ENCODE data around the gene FAIM2.

Gene FAIM2

GRCh38 chr12:49892084-49892731 is 11.5 kb downstream of the FAIM2 start:
- CTCF ChIA-PET: interaction anchor here (1.0 to 1.7 kb wide), 4 partner anchors 25 to 76 kb away, joined by 3 to 5 read pairs (median 4); no protein-coding TSS in a partner anchor
- no peak for DNase-seq (ENCODE audit: extremely low spot score)
- POLR2A ChIA-PET: interaction anchor here (2.7 kb wide), 1 partner anchor 49 kb away, joined by 6 read pairs; the partner anchor contains the start of gene BCDIN3D
- TF ChIP-seq PKNOX1 (IDR thresholded peaks at IDR 0.05) (no peak), NFRKB (IDR thresholded peaks at IDR 0.05) (no peak), ARNT (IDR thresholded peaks at IDR 0.05) (no peak), SP1 (IDR thresholded peaks at IDR 0.05) (no peak), ZNF384 (IDR thresholded peaks at IDR 0.05) (no peak), SUZ12 (IDR thresholded peaks at IDR 0.05) (no peak), FOXA1 (IDR thresholded peaks at IDR 0.05) (no peak), FOXM1 (IDR thresholded peaks at IDR 0.05; ENCODE audit: borderline replicate concordance) (no peak), TARDBP (IDR thresholded peaks at IDR 0.05) (no peak), FOXK2 (IDR thresholded peaks at IDR 0.05) (no peak), LEF1 (IDR thresholded peaks at IDR 0.05; ENCODE audit: borderline replicate concordance) (no peak), L3MBTL2 (conservative IDR thresholded peaks at IDR 0.05) (no peak), ELF4 (IDR thresholded peaks at IDR 0.05) (no peak), HDGF (IDR thresholded peaks at IDR 0.05; ENCODE audit: borderline replicate concordance) (no peak), BHLHE40 (IDR thresholded peaks at IDR 0.05; ENCODE audit: borderline replicate concordance) (no peak)

- no peak for DNase-seq (ENCODE audit: extremely low spot score)
- CTCF ChIA-PET: interaction anchor here (0.6 to 1.3 kb wide), 3 partner anchors 24 to 912 kb away, joined by 3 read pairs; no protein-coding TSS in a partner anchor
- no peak for TF ChIP-seq BHLHE40 (IDR thresholded peaks at IDR 0.05; ENCODE audit: borderline replicate concordance)
- no peak for TF ChIP-seq ZNF384 (IDR thresholded peaks at IDR 0.05)
- TF ChIP-seq L3MBTL2 (conservative IDR thresholded peaks at IDR 0.05): no peak
- no peak for TF ChIP-seq PKNOX1 (IDR thresholded peaks at IDR 0.05)
- no peak for TF ChIP-seq HDGF (IDR thresholded peaks at IDR 0.05; ENCODE audit: borderline replicate concordance)
- TF ChIP-seq NFRKB (IDR thresholded peaks at IDR 0.05): no peak
- TF ChIP-seq ARNT (IDR thresholded peaks at IDR 0.05): no peak
- no peak for TF ChIP-seq ELF4 (IDR thresholded peaks at IDR 0.05)
- TF ChIP-seq FOXA1 (IDR thresholded peaks at IDR 0.05): no peak
- TF ChIP-seq CTBP1 (IDR thresholded peaks at IDR 0.05; ENCODE audit: borderline replicate concordance): no peak
- TF ChIP-seq TARDBP (IDR thresholded peaks at IDR 0.05): no peak
- TF ChIP-seq FOXM1 (IDR thresholded peaks at IDR 0.05; ENCODE audit: borderline replicate concordance): no peak
- TF ChIP-seq LEF1 (IDR thresholded peaks at IDR 0.05; ENCODE audit: borderline replicate concordance): no peak
- POLR2A ChIA-PET: interaction anchor here (2.7 kb wide), 1 partner anchor 49 kb away, joined by 6 read pairs; the partner anchor contains the start of gene BCDIN3D
These were observed 12.2 kb downstream of the FAIM2 start for GRCh38 chr12:49891476-49891875.

GRCh38 chr12:49891012-49891411 is 12.7 kb downstream of the FAIM2 start:
- no peak for DNase-seq (ENCODE audit: extremely low spot score)
- POLR2A ChIA-PET: no interaction called here
- CTCF ChIA-PET: interaction anchor here (2.1 kb wide), 1 partner anchor 55 kb away, joined by 5 read pairs; no protein-coding TSS in a partner anchor
- TF ChIP-seq TARDBP (IDR thresholded peaks at IDR 0.05) (no peak), FOXM1 (IDR thresholded peaks at IDR 0.05; ENCODE audit: borderline replicate concordance) (no peak), SP1 (IDR thresholded peaks at IDR 0.05) (no peak), HDGF (IDR thresholded peaks at IDR 0.05; ENCODE audit: borderline replicate concordance) (no peak), CTBP1 (IDR thresholded peaks at IDR 0.05; ENCODE audit: borderline replicate concordance) (no peak), L3MBTL2 (conservative IDR thresholded peaks at IDR 0.05) (no peak), FOXK2 (IDR thresholded peaks at IDR 0.05) (no peak), NFRKB (IDR thresholded peaks at IDR 0.05) (no peak), FOXA1 (IDR thresholded peaks at IDR 0.05) (no peak), ZNF384 (IDR thresholded peaks at IDR 0.05) (no peak), LEF1 (IDR thresholded peaks at IDR 0.05; ENCODE audit: borderline replicate concordance) (no peak), ELF4 (IDR thresholded peaks at IDR 0.05) (no peak), ARNT (IDR thresholded peaks at IDR 0.05) (no peak), PKNOX1 (IDR thresholded peaks at IDR 0.05) (no peak), SUZ12 (IDR thresholded peaks at IDR 0.05) (no peak), BHLHE40 (IDR thresholded peaks at IDR 0.05; ENCODE audit: borderline replicate concordance) (no peak)

GRCh38 chr12:49890096-49890461 is 13.6 kb downstream of the FAIM2 start:
- ChIA-PET POLR2A (no interaction called here), CTCF (interaction anchor here (2.1 kb wide), 1 partner anchor 56 kb away, joined by 5 read pairs; no protein-coding TSS in a partner anchor)

More at GRCh38 chr12:49890096-49890461, 13.6 kb downstream of the FAIM2 start:
- TF ChIP-seq FOXK2 (IDR thresholded peaks at IDR 0.05): no peak
- TF ChIP-seq TARDBP (IDR thresholded peaks at IDR 0.05): no peak
- TF ChIP-seq HDGF (IDR thresholded peaks at IDR 0.05; ENCODE audit: borderline replicate concordance): no peak
- no peak for TF ChIP-seq ARNT (IDR thresholded peaks at IDR 0.05)
- no peak for TF ChIP-seq ZNF384 (IDR thresholded peaks at IDR 0.05)
- no peak for TF ChIP-seq L3MBTL2 (conservative IDR thresholded peaks at IDR 0.05)
- TF ChIP-seq CTBP1 (IDR thresholded peaks at IDR 0.05; ENCODE audit: borderline replicate concordance): no peak
- no peak for TF ChIP-seq FOXA1 (IDR thresholded peaks at IDR 0.05)
- TF ChIP-seq NFRKB (IDR thresholded peaks at IDR 0.05): no peak
- TF ChIP-seq PKNOX1 (IDR thresholded peaks at IDR 0.05): no peak
- TF ChIP-seq LEF1 (IDR thresholded peaks at IDR 0.05; ENCODE audit: borderline replicate concordance): no peak
- TF ChIP-seq ELF4 (IDR thresholded peaks at IDR 0.05): no peak
- no peak for TF ChIP-seq FOXM1 (IDR thresholded peaks at IDR 0.05; ENCODE audit: borderline replicate concordance)
- no peak for TF ChIP-seq BHLHE40 (IDR thresholded peaks at IDR 0.05; ENCODE audit: borderline replicate concordance)
- no peak for TF ChIP-seq SP1 (IDR thresholded peaks at IDR 0.05)
- no peak for TF ChIP-seq SUZ12 (IDR thresholded peaks at IDR 0.05)
- DNase-seq (ENCODE audit: extremely low spot score): no peak

All from HEK293T (cell line).